Measurements from ENCODE around the gene RHEB.
"Not testable (repeated sequence)": the region's sequence is repeated elsewhere in the genome, so short reads cannot be mapped to it uniquely, and the experiment has no call there.

Gene RHEB

DNA sequence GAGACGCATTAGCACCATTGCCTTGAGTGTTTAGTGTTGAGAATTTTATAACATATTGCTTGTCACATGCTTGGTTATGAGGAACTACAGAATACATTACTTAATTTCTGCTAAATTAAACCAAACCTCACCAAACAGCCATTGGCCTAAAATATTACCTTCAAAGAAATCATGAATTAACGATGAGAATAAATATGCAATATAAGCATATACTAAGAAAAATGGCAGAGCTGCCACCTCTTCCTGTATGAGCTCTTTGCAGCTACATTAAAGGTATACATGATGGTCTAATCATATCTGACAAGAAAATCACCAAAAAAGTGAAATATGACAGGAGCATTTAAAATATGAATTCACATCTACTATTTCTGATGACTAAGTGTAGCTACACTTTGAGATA is 5.2 kb upstream of the RHEB start:
- no peak for DNase-seq (ENCODE audit: low spot score)

- DNase-seq (ENCODE audit: low spot score), result no peak
Observed at GRCh38 chr7:151524331-151524730, 4.6 kb upstream of the RHEB start.

GRCh38 chr7:151520419-151521261 is 945 bp upstream of the RHEB start:
- DNase-seq (ENCODE audit: low spot score), result no peak

DNA sequence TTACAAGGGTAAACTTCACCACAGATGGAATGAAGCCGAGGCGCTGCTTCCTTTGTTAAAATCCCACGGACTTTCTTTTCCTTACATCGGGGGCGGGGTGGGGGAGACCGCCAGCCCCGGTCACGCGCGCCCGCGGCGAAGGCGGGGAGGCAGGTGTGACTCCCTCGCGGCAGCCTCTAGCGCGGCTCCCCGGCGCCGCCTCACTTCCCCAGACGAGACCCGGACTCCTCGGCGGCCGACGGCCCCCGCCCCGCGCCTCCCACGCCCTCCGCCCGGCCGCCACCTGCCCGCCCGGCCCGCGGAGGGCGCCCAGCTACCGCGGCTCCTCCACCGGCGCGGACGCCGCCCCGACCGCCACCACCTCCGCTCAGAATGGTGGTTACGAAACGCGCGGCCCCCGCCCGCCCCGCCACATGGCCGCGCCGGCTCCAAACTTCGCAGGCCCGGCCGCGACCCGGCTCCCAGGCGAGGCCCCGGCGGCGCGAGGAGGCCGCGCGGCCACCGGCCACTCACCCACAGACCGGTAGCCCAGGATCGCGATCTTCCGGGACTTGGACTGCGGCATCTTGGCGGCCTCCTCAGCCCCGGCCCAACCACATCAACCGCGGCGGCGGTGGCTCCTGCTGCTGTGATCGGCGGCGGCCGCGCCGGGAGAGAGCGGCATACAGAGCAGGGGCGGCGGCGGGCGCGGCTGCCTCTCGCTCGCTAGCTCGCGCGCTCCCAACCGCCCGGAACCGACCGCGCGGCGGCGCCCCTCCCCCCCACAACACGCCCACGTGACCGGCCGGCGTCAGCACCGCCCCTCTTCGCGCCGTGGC is 539 bp downstream of the RHEB start:
- not testable (repeated sequence) for DNase-seq (ENCODE audit: low spot score)

GRCh38 chr7:151518105-151518946 is 1.4 kb downstream of the RHEB start:
- peak; percentile 68 for DNase-seq (ENCODE audit: low spot score)

DNA sequence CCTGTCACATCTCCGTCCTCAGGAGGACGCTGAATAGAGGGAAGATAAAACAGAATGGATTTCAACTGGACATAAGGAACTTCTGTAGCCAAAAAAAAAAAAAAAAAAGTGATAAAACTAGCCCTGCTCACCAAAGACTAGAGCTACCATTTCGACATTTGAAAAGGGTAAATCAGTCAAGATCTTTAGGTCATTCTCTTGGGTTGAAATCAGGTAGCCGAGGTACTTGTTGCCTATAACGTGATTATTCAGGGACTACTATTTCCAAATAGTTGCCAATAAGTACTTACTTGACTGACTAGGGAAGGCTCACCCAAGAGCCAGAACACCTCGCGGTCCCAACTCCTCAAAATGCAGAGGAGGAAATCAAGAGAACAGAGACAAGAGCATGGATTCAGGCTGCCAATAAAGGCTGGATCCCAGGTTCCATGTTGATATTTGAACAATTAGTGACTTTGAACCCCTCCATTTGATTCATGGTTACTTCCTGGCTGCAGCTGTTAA is 2.0 kb downstream of the RHEB start:
- DNase-seq (ENCODE audit: low spot score), result peak; percentile 51

- no peak for DNase-seq (ENCODE audit: low spot score)
Observed at GRCh38 chr7:151515276-151515565, 4.5 kb downstream of the RHEB start.

DNA sequence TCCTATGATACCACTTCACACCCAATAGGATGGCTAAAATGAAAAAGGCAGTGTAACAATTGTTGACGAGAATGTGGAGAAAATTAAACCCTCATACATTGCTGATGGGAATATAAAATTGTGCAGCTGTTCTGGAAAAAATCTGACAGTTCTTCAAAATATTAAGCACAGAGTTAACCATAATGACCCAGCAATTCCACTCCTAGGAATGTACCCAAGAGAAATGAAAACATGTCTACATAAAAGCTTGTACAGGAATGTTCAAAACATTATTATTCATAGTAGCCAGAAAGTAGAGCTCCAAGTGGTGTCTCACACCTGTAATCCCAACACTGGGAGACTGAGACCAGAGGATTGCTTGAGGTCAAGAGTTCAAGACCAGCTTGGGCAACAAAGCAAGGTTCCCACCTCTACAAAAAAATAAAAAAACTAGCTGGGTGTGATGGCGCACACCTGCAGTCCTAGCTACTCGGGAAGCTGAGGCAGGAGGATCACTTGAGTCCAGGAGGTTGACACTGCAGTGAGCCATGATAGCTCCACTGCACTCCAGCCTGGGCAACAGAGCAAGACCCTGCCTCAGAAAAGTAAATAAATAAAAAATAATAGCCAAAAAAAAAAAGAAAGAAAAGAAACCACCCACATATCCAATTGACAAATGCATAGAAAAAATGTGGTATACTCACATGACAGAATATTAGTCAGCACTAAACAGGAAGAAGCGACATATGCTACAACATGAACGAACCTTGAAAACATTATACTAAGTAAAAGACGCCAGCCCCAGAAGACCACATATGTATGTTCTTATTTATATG is 5.0 kb downstream of the RHEB start:
- no peak for DNase-seq (ENCODE audit: low spot score)

- DNase-seq (ENCODE audit: low spot score), result no peak
Observed at GRCh38 chr7:151513133-151513532, 6.6 kb downstream of the RHEB start.

DNA sequence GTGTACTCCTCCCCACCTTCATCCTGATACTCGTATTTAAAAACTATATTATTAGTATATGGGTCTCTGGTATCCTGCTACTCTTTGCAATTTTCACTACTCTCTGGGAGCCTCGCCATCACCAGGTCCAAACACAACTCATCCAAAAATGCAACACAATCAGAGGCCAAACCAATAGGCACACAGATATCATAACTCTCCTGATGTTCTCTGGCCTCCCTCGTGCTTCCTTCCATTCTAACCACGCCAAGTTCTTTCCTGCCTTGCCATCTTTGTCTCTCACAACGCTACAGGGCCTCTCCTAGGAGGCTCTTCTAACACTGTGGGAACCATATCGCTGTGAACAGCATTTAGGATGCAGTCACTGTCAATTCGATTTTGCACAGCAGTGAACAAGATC is 7.3 kb downstream of the RHEB start:
- no peak for DNase-seq (ENCODE audit: low spot score)

DNA sequence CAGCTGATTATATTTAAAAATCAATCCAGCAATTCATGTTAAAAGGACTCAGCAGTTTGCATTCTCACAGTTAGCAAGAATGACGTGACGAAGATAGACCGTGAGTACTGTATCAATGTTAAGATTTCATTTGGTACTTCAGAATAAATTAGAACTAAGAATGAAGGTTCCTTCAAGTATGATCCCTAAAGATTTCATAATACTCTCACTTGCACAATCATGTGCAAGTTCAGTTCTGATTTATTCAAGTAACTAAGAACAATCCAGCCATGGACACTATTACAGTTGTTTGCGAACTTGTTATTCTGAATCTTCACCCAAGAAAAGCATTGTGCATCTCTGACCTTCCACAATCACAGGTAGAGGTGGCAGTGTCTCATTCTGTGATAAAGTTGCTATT is 7.7 kb downstream of the RHEB start:
- no peak for DNase-seq (ENCODE audit: low spot score)

- no peak for DNase-seq (ENCODE audit: low spot score)
Observed at GRCh38 chr7:151511270-151511669, 8.4 kb downstream of the RHEB start.

DNA sequence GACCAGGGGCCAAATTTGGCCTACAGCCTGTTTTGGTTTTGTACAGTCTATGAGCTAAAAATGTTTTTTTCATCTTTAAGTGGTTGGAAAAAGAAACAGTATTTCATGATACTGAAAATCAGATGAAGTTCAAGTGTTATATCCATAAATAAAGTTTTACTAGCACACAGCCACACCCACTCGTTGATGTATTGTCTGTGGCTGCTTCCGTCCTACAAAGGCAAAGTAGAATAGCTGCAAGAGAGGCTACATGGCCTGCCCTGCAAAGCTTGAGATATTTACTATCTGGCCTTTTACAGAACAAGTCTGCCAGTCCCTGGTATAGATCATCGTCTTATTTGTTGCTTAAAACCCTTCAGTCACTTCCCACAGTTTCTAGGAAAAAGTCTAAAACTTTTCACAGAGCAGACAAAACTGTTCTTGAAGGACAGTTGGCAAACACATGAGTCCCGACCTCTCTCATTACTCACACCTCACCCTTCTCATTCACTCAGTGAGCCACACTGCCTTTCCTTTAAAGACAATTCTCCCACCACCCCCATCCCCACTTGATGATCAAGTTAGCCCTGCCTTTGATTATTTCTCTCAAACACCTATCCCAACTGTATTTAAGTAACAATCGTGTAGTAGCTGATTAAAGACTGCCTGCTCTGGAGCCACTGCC is 9.9 kb downstream of the RHEB start:
- no peak for DNase-seq (ENCODE audit: low spot score)

- DNase-seq (ENCODE audit: low spot score), result no peak
Observed at GRCh38 chr7:151508991-151509390, 10.7 kb downstream of the RHEB start.

DNA sequence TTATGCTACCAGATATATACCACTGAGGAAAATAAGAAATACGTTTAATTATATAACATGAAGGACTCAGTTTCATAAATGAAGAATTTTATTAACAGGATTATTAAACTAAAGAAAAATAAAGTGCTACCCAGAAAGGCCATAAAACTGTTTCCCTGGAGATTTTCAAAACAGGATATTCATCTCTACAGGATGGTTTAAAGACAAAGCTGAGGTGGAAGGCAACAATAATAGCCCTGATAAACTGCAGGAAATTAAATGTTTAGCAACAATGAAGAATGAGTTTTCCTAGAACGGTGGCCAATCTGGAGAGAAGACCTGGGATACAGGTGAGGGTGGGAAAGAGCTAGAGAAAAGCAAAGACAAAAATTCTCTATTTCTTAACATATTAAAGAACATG is 11.9 kb downstream of the RHEB start:
- DNase-seq (ENCODE audit: low spot score), result no peak

GRCh38 chr7:151506901-151507382 is 12.8 kb downstream of the RHEB start:
- peak; percentile 48 for DNase-seq (ENCODE audit: low spot score)

- no peak for DNase-seq (ENCODE audit: low spot score)
Observed at GRCh38 chr7:151505836-151506468, 13.7 kb downstream of the RHEB start.

- no peak for DNase-seq (ENCODE audit: low spot score)
Observed at GRCh38 chr7:151505433-151505832, 14.3 kb downstream of the RHEB start.

DNA sequence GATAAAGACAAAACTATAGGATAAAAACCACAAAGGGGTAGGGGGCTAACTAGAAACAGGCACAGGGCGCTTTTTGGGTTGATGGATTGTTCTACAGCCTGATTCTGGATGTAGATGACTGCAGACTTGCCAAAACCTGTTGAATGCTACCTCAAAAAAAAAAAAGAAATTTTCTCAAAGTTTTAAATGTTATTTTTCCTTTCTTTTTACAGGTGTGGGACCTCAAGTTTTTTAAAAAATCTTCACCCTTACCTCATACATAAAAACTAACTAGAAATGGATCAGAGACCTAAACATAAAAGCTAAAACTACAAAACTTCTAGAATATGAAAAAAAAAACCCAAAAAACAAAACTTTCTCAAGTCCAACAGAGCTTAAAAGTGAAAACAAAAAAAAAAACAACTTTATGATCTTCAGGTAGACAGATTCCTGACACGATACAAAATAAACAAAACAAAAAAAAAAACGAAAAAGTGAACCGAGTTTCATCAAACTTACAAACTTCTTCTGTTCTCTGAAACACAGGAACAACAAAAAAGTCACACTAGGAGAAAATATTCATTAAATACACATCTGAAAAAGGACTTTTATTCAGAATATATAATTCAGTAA is 14.9 kb downstream of the RHEB start:
- no peak for DNase-seq (ENCODE audit: low spot score)

Measured in NAMALWA (cell line).